ENCODE results near the gene TSEN34.
"Not testable (repeated sequence)": the region's sequence is repeated elsewhere in the genome, so short reads cannot be mapped to it uniquely, and the experiment has no call there.

- TF ChIP-seq POLR2A, CTCF (IDR thresholded peaks at IDR 0.05): not testable (repeated sequence)
Observed at GRCh38 chr19:54219702-54220101, 28.6 kb downstream of the TSEN34 start.

Data from heart left ventricle (tissue), 13 donors.